PFSK-1 (cell line): ENCODE measurements around the gene LRMDA.

Experiments used
- FOXP2 ChIP-seq: optimal IDR thresholded peaks from 2 replicates; pipeline ENCODE3; 2011; ENCODE audit warnings: borderline replicate concordance, control low read depth, inconsistent platforms; ENCODE audit not compliant: insufficient read depth; ENCODE audit errors: extremely low read length, extremely low read depth
- POLR2AphosphoS5 ChIP-seq: IDR thresholded peaks from 2 replicates; pipeline ENCODE4 v1.6.1; 2012; ENCODE audit warnings: low read depth, mild to moderate bottlenecking, control low read depth, low read length, moderate library complexity
- REST ChIP-seq, 2 experiments: IDR thresholded peaks; 2 replicates each; pipeline versions ENCODE4 v1.6.1 to v1.8.0; 2011 to 2012; ENCODE audit warnings: low read depth in 2 of 2, low read length in 2 of 2, control low read depth in 1 of 2, inconsistent platforms in 1 of 2, mild to moderate bottlenecking in 1 of 2, moderate library complexity in 1 of 2; ENCODE audit not compliant: insufficient read depth in 1 of 2
- SIN3A ChIP-seq: IDR thresholded peaks from 2 replicates; pipeline ENCODE4 v1.6.1; 2012; ENCODE audit warnings: mild to moderate bottlenecking, low read length, moderate library complexity, borderline replicate concordance; ENCODE audit not compliant: insufficient read depth
- TAF1 ChIP-seq: IDR thresholded peaks from 2 replicates; pipeline ENCODE4 v1.6.1; 2012; ENCODE audit warnings: low read length, control low read depth, borderline replicate concordance; ENCODE audit not compliant: insufficient read depth

The LRMDA gene

DNA sequence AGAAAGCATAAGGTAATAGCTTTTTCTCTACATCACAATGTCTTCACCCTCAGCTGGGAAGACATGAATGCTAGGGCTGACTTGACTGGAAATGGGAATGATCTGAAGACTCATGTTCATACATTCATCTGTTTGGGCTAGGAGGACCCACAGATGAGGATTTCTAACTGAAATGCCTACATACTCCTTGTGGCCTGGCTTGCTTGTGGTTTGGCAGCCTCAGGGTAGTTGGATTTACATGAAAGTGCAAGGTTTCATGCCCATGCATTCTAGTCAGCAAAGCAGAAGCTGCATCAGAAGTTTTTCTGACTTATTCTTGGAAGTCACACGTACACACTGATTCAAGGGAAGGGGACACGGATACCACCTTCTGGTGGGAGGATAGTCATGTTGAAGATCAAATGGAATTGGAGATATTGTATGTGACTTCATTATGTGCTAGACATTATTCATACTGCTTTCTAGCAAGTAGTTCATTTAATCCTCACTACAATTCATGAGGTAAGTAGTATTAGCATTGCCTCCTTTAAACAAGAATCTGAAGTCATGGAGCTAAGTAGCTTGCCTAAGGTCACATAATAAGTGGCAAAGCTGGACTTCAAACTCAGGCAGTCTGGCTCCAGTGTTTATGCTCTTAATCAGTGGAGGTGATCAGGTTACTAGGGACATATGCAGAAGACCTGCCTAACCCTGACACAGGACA lies 957.0 kb downstream of the LRMDA start:
- TF ChIP-seq POLR2AphosphoS5 (no peak), SIN3A (no peak), FOXP2 (no peak), TAF1 (no peak), REST (IDR thresholded peaks at IDR 0.05; ENCODE audit: insufficient read depth in 1 of 2, low read depth in 2 of 2, low read length in 2 of 2) (no peak)

- TF ChIP-seq TAF1, result no peak
- TF ChIP-seq SIN3A, result no peak
- TF ChIP-seq POLR2AphosphoS5, result no peak
- no peak for TF ChIP-seq REST (IDR thresholded peaks at IDR 0.05; ENCODE audit: insufficient read depth in 1 of 2, low read depth in 2 of 2, low read length in 2 of 2)
- TF ChIP-seq FOXP2, result no peak
These were observed 962.7 kb downstream of the LRMDA start for GRCh38 chr10:76393875-76394706.

GRCh38 chr10:76394707-76395042 lies 963.3 kb downstream of the LRMDA start:
- TF ChIP-seq FOXP2 (no peak), SIN3A (no peak), TAF1 (no peak), REST (IDR thresholded peaks at IDR 0.05; ENCODE audit: insufficient read depth in 1 of 2, low read depth in 2 of 2, low read length in 2 of 2) (no peak), POLR2AphosphoS5 (no peak)

DNA sequence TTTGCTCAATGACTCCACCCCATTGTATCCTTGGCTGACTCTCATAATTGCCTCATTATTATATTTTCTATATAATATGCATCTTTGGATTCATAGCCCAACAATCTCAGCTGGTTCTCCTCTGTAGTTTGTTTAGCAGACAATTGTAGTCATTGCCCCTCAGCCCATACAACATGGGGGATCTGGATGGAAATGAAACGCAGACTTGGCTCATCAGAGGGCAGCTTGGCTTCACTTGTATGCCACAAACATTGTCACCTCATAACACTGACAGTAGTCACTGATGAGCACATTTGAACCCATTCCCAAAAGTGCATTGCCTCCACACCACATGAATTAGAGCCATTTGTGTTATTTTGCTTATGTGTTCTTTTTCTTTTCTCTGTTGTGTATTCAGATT lies 963.8 kb downstream of the LRMDA start:
- TF ChIP-seq POLR2AphosphoS5 (no peak), REST (IDR thresholded peaks at IDR 0.05; ENCODE audit: insufficient read depth in 1 of 2, low read depth in 2 of 2, low read length in 2 of 2) (no peak), FOXP2 (no peak), TAF1 (no peak), SIN3A (no peak)
